ENCODE measurements around the gene SLC22A31.
A peak's percentile ranks its signal among the peaks of the same experiment; 100 is the strongest.
"Not testable (repeated sequence)": the region's sequence is repeated elsewhere in the genome, so short reads cannot be mapped to it uniquely, and the experiment has no call there.

The SLC22A31 gene

GRCh38 chr16:89195521-89196171 is 4.7 kb downstream of the SLC22A31 start:
- H3K4me3 ChIP-seq = no peak overlapping the region
- no peak overlapping the region for H3K27ac ChIP-seq

GRCh38 chr16:89194340-89195311 is 5.7 kb downstream of the SLC22A31 start:
- Histone ChIP-seq H3K27ac (no peak overlapping the region), H3K4me3 (no peak overlapping the region)

GRCh38 chr16:89193576-89194293 is 6.6 kb downstream of the SLC22A31 start:
- no peak overlapping the region for H3K27ac ChIP-seq
- H3K4me3 ChIP-seq = no peak overlapping the region

GRCh38 chr16:89192956-89193575 is 7.3 kb downstream of the SLC22A31 start:
- Histone ChIP-seq H3K4me3 (no peak overlapping the region), H3K27ac (no peak overlapping the region)

GRCh38 chr16:89192186-89192955 is 8.0 kb downstream of the SLC22A31 start:
- peak overlapping the region in 2 of 21 experiments; percentile 28 to 29 for H3K27ac ChIP-seq

GRCh38 chr16:89191901-89192185 is 8.5 kb downstream of the SLC22A31 start:
- H3K4me3 ChIP-seq = peak overlapping the region; percentile 1 to 31 (median 22)

More at GRCh38 chr16:89192186-89192955, 8.0 kb downstream of the SLC22A31 start:
- H3K4me3 ChIP-seq = peak overlapping the region; percentile 1 to 31 (median 22)

GRCh38 chr16:89191033-89191900 is 9.1 kb downstream of the SLC22A31 start:
- no peak overlapping the region for H3K27ac ChIP-seq

More at GRCh38 chr16:89191901-89192185, 8.5 kb downstream of the SLC22A31 start:
- peak overlapping the region in 2 of 21 experiments; percentile 28 to 29 for H3K27ac ChIP-seq

GRCh38 chr16:89190150-89190958 is 10.0 kb downstream of the SLC22A31 start:
- no peak overlapping the region for H3K27ac ChIP-seq

More at GRCh38 chr16:89191033-89191900, 9.1 kb downstream of the SLC22A31 start:
- peak overlapping the region in 2 of 7 experiments; percentile 13 to 27 for H3K4me3 ChIP-seq

GRCh38 chr16:89189358-89190025 is 10.8 kb downstream of the SLC22A31 start:
- Histone ChIP-seq H3K4me3 (no peak overlapping the region), H3K27ac (no peak overlapping the region)

More at GRCh38 chr16:89190150-89190958, 10.0 kb downstream of the SLC22A31 start:
- no peak overlapping the region for H3K4me3 ChIP-seq

- H3K27ac ChIP-seq, H3K4me3 ChIP-seq: not testable (repeated sequence)
Measured at GRCh38 chr16:89188471-89189357, 11.6 kb downstream of the SLC22A31 start.

- Histone ChIP-seq H3K4me3 (no peak overlapping the region), H3K27ac (no peak overlapping the region)
Measured at GRCh38 chr16:89187770-89188392, 12.5 kb downstream of the SLC22A31 start.

GRCh38 chr16:89187032-89187769 is 13.1 kb downstream of the SLC22A31 start:
- Histone ChIP-seq H3K4me3 (no peak overlapping the region), H3K27ac (no peak overlapping the region)

- H3K27ac ChIP-seq, H3K4me3 ChIP-seq: not testable (repeated sequence)
Measured at GRCh38 chr16:89186593-89187031, 13.7 kb downstream of the SLC22A31 start.

GRCh38 chr16:89185887-89186592 is 14.3 kb downstream of the SLC22A31 start:
- H3K4me3 ChIP-seq, H3K27ac ChIP-seq: not testable (repeated sequence)

Measured in skin epidermis (tissue), 12 donors.